ENCODE data around the gene DDX56. TPM values are rescaled to one million over a fixed set of nuclear protein-coding genes. Genes with fewer than 3 reads are reported as not detected.

DDX56 gene
- total and polyA plus RNA-seq, 2 of the 13 experiments (the other 11 are each of a cell fraction or from before 2014, with no cell fraction given) = 82.6 to 120 TPM

GRCh38 chr7:44561962-44562621, 11.6 kb downstream of the DDX56 start (continued):
- TF ChIP-seq SMYD3 (CRISPR knock-in tag; IDR thresholded peaks at IDR 0.05) (0 out of 2 replicates have a peak, but pooled peaks have one; percentile 50), ZNF660 (CRISPR knock-in tag; IDR thresholded peaks at IDR 0.05; ENCODE audit: borderline replicate concordance, low read depth) (no peak), RNF2 (conservative IDR thresholded peaks at IDR 0.05; ENCODE audit: low read depth) (no peak), FOXP1 (IDR thresholded peaks at IDR 0.05) (no peak), FOXP1 (CRISPR knock-in tag; IDR thresholded peaks at IDR 0.05) (peak; percentile 46; the same call in 1 of the 2 replicates), ZNF878 (CRISPR knock-in tag; IDR thresholded peaks at IDR 0.05) (0 out of 2 replicates have a peak, but pooled peaks have one; percentile 37), PITX1 (CRISPR knock-in tag; IDR thresholded peaks at IDR 0.05) (peak; percentile 89), ZNF615 (CRISPR knock-in tag; IDR thresholded peaks at IDR 0.05; ENCODE audit: borderline replicate concordance) (0 out of 2 replicates have a peak, but pooled peaks have one; percentile 53), CCDC6 (CRISPR knock-in tag; IDR thresholded peaks at IDR 0.05) (peak; percentile 76), SKIL (CRISPR knock-in tag; IDR thresholded peaks at IDR 0.05; ENCODE audit: borderline replicate concordance) (no peak), MXI1 (IDR thresholded peaks at IDR 0.05; ENCODE audit: borderline replicate concordance, low read depth, low read length) (peak; percentile 59; the same call in 1 of the 3 replicates), CREM (IDR thresholded peaks at IDR 0.05) (peak; percentile 38; the same call in 1 of the 2 replicates), CREM (CRISPR knock-in tag; IDR thresholded peaks at IDR 0.05) (no peak), ZFX (CRISPR knock-in tag; IDR thresholded peaks at IDR 0.05; ENCODE audit: low read depth) (peak; percentile 24; the same call in 1 of the 2 replicates), BCL6 (CRISPR knock-in tag; IDR thresholded peaks at IDR 0.05) (peak; percentile 79), RARG (CRISPR knock-in tag; IDR thresholded peaks at IDR 0.05; ENCODE audit: low read depth) (no peak), ZGPAT (CRISPR knock-in tag; IDR thresholded peaks at IDR 0.05) (peak; percentile 77), EZH2 (conservative IDR thresholded peaks at IDR 0.05; ENCODE audit: low read depth, low read length) (no peak), PPARG (CRISPR knock-in tag; conservative IDR thresholded peaks at IDR 0.05) (peak; percentile 88), GABPA (IDR thresholded peaks at IDR 0.05; ENCODE audit: low read depth, low read length) (no peak), GABPA (CRISPR knock-in tag; IDR thresholded peaks at IDR 0.05; ENCODE audit: low read depth) (peak; percentile 18; the same call in 1 of the 2 replicates), KAT8 (CRISPR knock-in tag; IDR thresholded peaks at IDR 0.05) (peak; percentile 70; the same call in 1 of the 2 replicates)
- TF ChIP-seq, protein P1, sequence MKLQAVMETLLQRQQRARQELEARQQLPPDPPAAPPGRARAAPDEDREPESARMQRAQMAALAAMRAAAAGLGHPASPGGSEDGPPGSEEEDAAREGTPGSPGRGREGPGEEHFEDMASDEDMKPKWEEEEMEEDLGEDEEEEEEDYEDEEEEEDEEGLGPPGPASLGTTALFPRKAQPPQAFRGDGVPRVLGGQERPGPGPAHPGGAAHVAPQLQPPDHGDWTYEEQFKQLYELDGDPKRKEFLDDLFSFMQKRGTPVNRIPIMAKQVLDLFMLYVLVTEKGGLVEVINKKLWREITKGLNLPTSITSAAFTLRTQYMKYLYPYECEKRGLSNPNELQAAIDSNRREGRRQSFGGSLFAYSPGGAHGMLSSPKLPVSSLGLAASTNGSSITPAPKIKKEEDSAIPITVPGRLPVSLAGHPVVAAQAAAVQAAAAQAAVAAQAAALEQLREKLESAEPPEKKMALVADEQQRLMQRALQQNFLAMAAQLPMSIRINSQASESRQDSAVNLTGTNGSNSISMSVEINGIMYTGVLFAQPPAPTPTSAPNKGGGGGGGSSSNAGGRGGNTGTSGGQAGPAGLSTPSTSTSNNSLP (IDR thresholded peaks at IDR 0.05; ENCODE audit: low read depth, low read length) = peak; percentile 36; the same call in 1 of the 2 replicates
- TF ChIP-seq, protein P2, sequence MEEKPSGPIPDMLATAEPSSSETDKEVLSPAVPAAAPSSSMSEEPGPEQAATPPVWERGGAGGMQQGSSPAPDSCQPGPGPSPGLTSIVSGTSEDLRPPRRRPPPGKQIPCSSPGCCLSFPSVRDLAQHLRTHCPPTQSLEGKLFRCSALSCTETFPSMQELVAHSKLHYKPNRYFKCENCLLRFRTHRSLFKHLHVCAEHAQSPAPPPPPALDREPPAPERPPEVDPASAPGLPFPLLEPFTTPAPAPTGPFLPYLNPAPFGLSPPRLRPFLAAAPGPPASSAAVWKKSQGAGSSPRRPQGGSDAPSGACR (CRISPR knock-in tag; IDR thresholded peaks at IDR 0.05) = peak; percentile 61; the same call in 1 of the 2 replicates
- TF ChIP-seq, protein P3, sequence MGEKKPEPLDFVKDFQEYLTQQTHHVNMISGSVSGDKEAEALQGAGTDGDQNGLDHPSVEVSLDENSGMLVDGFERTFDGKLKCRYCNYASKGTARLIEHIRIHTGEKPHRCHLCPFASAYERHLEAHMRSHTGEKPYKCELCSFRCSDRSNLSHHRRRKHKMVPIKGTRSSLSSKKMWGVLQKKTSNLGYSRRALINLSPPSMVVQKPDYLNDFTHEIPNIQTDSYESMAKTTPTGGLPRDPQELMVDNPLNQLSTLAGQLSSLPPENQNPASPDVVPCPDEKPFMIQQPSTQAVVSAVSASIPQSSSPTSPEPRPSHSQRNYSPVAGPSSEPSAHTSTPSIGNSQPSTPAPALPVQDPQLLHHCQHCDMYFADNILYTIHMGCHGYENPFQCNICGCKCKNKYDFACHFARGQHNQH (CRISPR knock-in tag; IDR thresholded peaks at IDR 0.05) = peak; percentile 49; the same call in 1 of the 2 replicates

Measured in HepG2 (cell line).